ENCODE measurements around the gene WFDC10B. TPM values are rescaled to one million over a fixed set of nuclear protein-coding genes. Genes with fewer than 3 reads are reported as not detected.
"Not testable (repeated sequence)": the region's sequence is repeated elsewhere in the genome, so short reads cannot be mapped to it uniquely, and the experiment has no call there.

The WFDC10B gene
- total RNA-seq, 1 experiment from 2014 or later: not detected

GRCh38 chr20:45727044-45727443, 22.2 kb upstream of the WFDC10B start:
- no peak for DNase-seq
- no peak for TF ChIP-seq CTCF (IDR thresholded peaks at IDR 0.05; ENCODE audit: unreplicated experiment)
- H3K4me1 Mint-ChIP-seq (ENCODE audit: low read depth, unreplicated experiment): peaks cover 7% of the 10 kb centered on the region
- H3K27ac Mint-ChIP-seq (ENCODE audit: unreplicated experiment): no peak overlapping the region
- H3K4me3 Mint-ChIP-seq (ENCODE audit: low read depth, unreplicated experiment): no peak overlapping the region
- BruUV-seq (replicated peaks): no TSS peak
- CTCF ChIA-PET: no interaction called here
- H3K9me3 Mint-ChIP-seq (ENCODE audit: low read depth, unreplicated experiment): peaks cover under 1% of the 10 kb centered on the region
- no peaks in the 10 kb centered on the region for H3K36me3 Mint-ChIP-seq (ENCODE audit: insufficient read depth, unreplicated experiment)
- peaks cover 53% of the 10 kb centered on the region for H3K27me3 Mint-ChIP-seq (ENCODE audit: unreplicated experiment)
- intact Hi-C loops (cut with micrococcal nuclease; ENCODE audit: unreplicated experiment): no loop called here

GRCh38 chr20:45725134-45725533, 20.3 kb upstream of the WFDC10B start:
- Mint-ChIP-seq H3K4me1 (ENCODE audit: low read depth, unreplicated experiment) (peaks cover 7% of the 10 kb centered on the region), H3K36me3 (ENCODE audit: insufficient read depth, unreplicated experiment) (no peaks in the 10 kb centered on the region), H3K27ac (ENCODE audit: unreplicated experiment) (no peak overlapping the region), H3K9me3 (ENCODE audit: low read depth, unreplicated experiment) (no peaks in the 10 kb centered on the region), H3K4me3 (ENCODE audit: low read depth, unreplicated experiment) (no peak overlapping the region), H3K27me3 (ENCODE audit: unreplicated experiment) (peaks cover 63% of the 10 kb centered on the region)
- intact Hi-C loops (cut with micrococcal nuclease; ENCODE audit: unreplicated experiment): no loop called here
- DNase-seq: no peak
- TF ChIP-seq CTCF (IDR thresholded peaks at IDR 0.05; ENCODE audit: unreplicated experiment): no peak
- CTCF ChIA-PET: interaction anchor here (0.6 to 1.1 kb wide), 2 partner anchors 11 to 1736 kb away, joined by 3 to 4 read pairs; no protein-coding TSS in a partner anchor
- BruUV-seq (replicated peaks): no TSS peak

- H3K36me3 Mint-ChIP-seq (ENCODE audit: insufficient read depth, unreplicated experiment): no peaks in the 10 kb centered on the region
- no peak for TF ChIP-seq CTCF (IDR thresholded peaks at IDR 0.05; ENCODE audit: unreplicated experiment)
- peaks cover 2% of the 10 kb centered on the region for H3K9me3 Mint-ChIP-seq (ENCODE audit: low read depth, unreplicated experiment)
- no peak within 1 kb of the TSS for H3K27ac Mint-ChIP-seq (ENCODE audit: unreplicated experiment)
- intact Hi-C loops (cut with micrococcal nuclease; ENCODE audit: unreplicated experiment): no loop called here
- H3K4me1 Mint-ChIP-seq (ENCODE audit: low read depth, unreplicated experiment): peaks cover 1% of the 10 kb centered on the region
- H3K4me3 Mint-ChIP-seq (ENCODE audit: low read depth, unreplicated experiment): no peak within 1 kb of the TSS
- CTCF ChIA-PET: interaction anchor here (0.6 kb wide), 1 partner anchor 299 kb away, joined by 3 read pairs; no protein-coding TSS in a partner anchor
- BruUV-seq (replicated peaks): no TSS peak
- peaks cover 84% of the 10 kb centered on the region for H3K27me3 Mint-ChIP-seq (ENCODE audit: unreplicated experiment)
- DNase-seq: no peak
These were observed 17.2 kb upstream of the WFDC10B start, which contains the start of gene SPINT4 for GRCh38 chr20:45722047-45722446. TSS of gene SPINT4 (plus strand) at chr20:45722347. CDS start at chr20:45722368, 21 bp downstream.

- H3K36me3 Mint-ChIP-seq (ENCODE audit: insufficient read depth, unreplicated experiment); H3K4me1 Mint-ChIP-seq (ENCODE audit: low read depth, unreplicated experiment); H3K9me3 Mint-ChIP-seq (ENCODE audit: low read depth, unreplicated experiment); BruUV-seq (replicated peaks); CTCF ChIA-PET; intact Hi-C loops (cut with micrococcal nuclease; ENCODE audit: unreplicated experiment); H3K4me3 Mint-ChIP-seq (ENCODE audit: low read depth, unreplicated experiment); H3K27ac Mint-ChIP-seq (ENCODE audit: unreplicated experiment); DNase-seq: not testable (repeated sequence)
- peaks cover 80% of the 10 kb centered on the region for H3K27me3 Mint-ChIP-seq (ENCODE audit: unreplicated experiment)
These were observed 11.4 kb upstream of the WFDC10B start for GRCh38 chr20:45716141-45716688.

- BruUV-seq (replicated peaks): no TSS peak
- no peak for DNase-seq
- H3K9me3 Mint-ChIP-seq (ENCODE audit: low read depth, unreplicated experiment): no peaks in the 10 kb centered on the region
- no peak for TF ChIP-seq CTCF (IDR thresholded peaks at IDR 0.05; ENCODE audit: unreplicated experiment)
- H3K27me3 Mint-ChIP-seq (ENCODE audit: unreplicated experiment): peaks cover 69% of the 10 kb centered on the region
- intact Hi-C loops (cut with micrococcal nuclease; ENCODE audit: unreplicated experiment): no loop called here
- H3K27ac Mint-ChIP-seq (ENCODE audit: unreplicated experiment): no peak within 1 kb of the TSS
- CTCF ChIA-PET: interaction anchor here (0.8 kb wide), 1 partner anchor 18 kb away, joined by 3 read pairs; no protein-coding TSS in a partner anchor
- no peak within 1 kb of the TSS for H3K4me3 Mint-ChIP-seq (ENCODE audit: low read depth, unreplicated experiment)
- peaks cover 5% of the 10 kb centered on the region for H3K4me1 Mint-ChIP-seq (ENCODE audit: low read depth, unreplicated experiment)
- no peaks in the 10 kb centered on the region for H3K36me3 Mint-ChIP-seq (ENCODE audit: insufficient read depth, unreplicated experiment)
These were observed 2.9 kb downstream of the WFDC10B start, which contains the start of gene WFDC13 for GRCh38 chr20:45701873-45702272. TSS of gene WFDC13 (plus strand) at chr20:45702038. CDS start at chr20:45702124, 86 bp downstream.

All from Calu3 (cell line).